Mammary epithelial cell (primary cell): ENCODE results near the gene HYAL1.
A peak's percentile ranks its signal among the peaks of the same experiment; 100 is the strongest.

Experiments used
- CTCF ChIP-seq, 2 donors: IDR thresholded peaks in 1 of 2; conservative IDR thresholded peaks in 1 of 2; 2 replicates each; pipeline ENCODE4 v1.5.1; 2011 to 2012; ENCODE audit warnings: inconsistent platforms in 2 of 2, low read length in 2 of 2, mild to moderate bottlenecking in 2 of 2, control low read depth in 1 of 2, low read depth in 1 of 2; ENCODE audit not compliant: insufficient read depth in 1 of 2; ENCODE audit errors: extremely low read depth in 1 of 2
- EZH2 ChIP-seq: IDR thresholded peaks from 2 replicates; pipeline ENCODE4 v1.6.1; 2012; ENCODE audit warnings: low read length, inconsistent platforms, borderline replicate concordance

GRCh38 chr3:50297896-50298725 is 5.3 kb downstream of the HYAL1 start:
- TF ChIP-seq EZH2 (no peak), CTCF (conservative IDR thresholded peaks at IDR 0.05 in 1 of 2, IDR thresholded peaks at IDR 0.05 in 1 of 2; ENCODE audit: extremely low read depth in 1 of 2, insufficient read depth in 1 of 2, low read depth in 1 of 2, low read length in 2 of 2) (peak; percentile 30)
